SK-N-SH treated with all-trans-retinoic acid at 6 μM for 48 hours (cell line): ENCODE measurements around the gene REXO1.

Experiments
- ATAC-seq: fragments of 200-7000 bp; cut with Tn5 transposase; 3 replicates; pipeline ENCODE4 v1.9.1; 2020; ENCODE audit warnings: mild to moderate bottlenecking, moderate library complexity
- ARNTL ChIP-seq: fragments of 450-650 bp; formaldehyde crosslinking; IDR thresholded peaks from 2 replicates; pipeline ENCODE4 v1.5.0; 2020; ENCODE audit warnings: low read depth, mild to moderate bottlenecking, moderate library complexity, borderline replicate concordance
- BACH2 ChIP-seq: fragments of 250-450 bp; sonication (Bioruptor Pico); IDR thresholded peaks from 2 replicates; pipeline ENCODE4 v1.9.0; 2021; ENCODE audit warnings: mild to moderate bottlenecking, borderline replicate concordance
- ESRRG ChIP-seq: fragments of 250-450 bp; sonication (Bioruptor Pico); IDR thresholded peaks from 2 replicates; pipeline ENCODE4 v1.6.1; 2021; ENCODE audit warnings: mild to moderate bottlenecking
- GLIS3 ChIP-seq: fragments of 250-450 bp; sonication (Bioruptor Pico); IDR thresholded peaks from 2 replicates; pipeline ENCODE4 v1.5.0; 2020; ENCODE audit warnings: mild to moderate bottlenecking, moderate library complexity
- ISL1 ChIP-seq: fragments of 250-450 bp; sonication (Bioruptor Pico); IDR thresholded peaks from 2 replicates; pipeline ENCODE4 v2.1.2; 2022; ENCODE audit warnings: mild to moderate bottlenecking, moderate library complexity
- OSR1 ChIP-seq: fragments of 250-450 bp; sonication (Bioruptor Pico); IDR thresholded peaks from 2 replicates; pipeline ENCODE4 v1.8.0; 2022; ENCODE audit warnings: moderate library complexity, mild to moderate bottlenecking, inconsistent platforms
- PATZ1 ChIP-seq: fragments of 250-450 bp; sonication (Bioruptor Pico); IDR thresholded peaks from 2 replicates; pipeline ENCODE4 v1.8.0; 2020; ENCODE audit warnings: mild to moderate bottlenecking, moderate library complexity, borderline replicate concordance
- PPARA ChIP-seq: fragments of 250-450 bp; sonication (Bioruptor Pico); IDR thresholded peaks from 2 replicates; pipeline ENCODE4 v1.5.0; 2020; ENCODE audit warnings: mild to moderate bottlenecking, borderline replicate concordance
- RARB ChIP-seq: fragments of 250-450 bp; sonication (Bioruptor Pico); IDR thresholded peaks from 2 replicates; pipeline ENCODE4 v1.8.0; 2021; ENCODE audit warnings: mild to moderate bottlenecking, moderate library complexity
- SNAI2 ChIP-seq: fragments of 250-450 bp; sonication (Bioruptor Pico); IDR thresholded peaks from 2 replicates; pipeline ENCODE4 v1.5.0; 2020; ENCODE audit warnings: mild to moderate bottlenecking, moderate library complexity
- TCF4 ChIP-seq: fragments of 250-450 bp; sonication (Bioruptor Pico); IDR thresholded peaks from 2 replicates; pipeline ENCODE4 v1.8.0; 2021; ENCODE audit warnings: mild to moderate bottlenecking, moderate library complexity, borderline replicate concordance
- TOX ChIP-seq: fragments of 250-450 bp; sonication (Bioruptor Pico); IDR thresholded peaks from 2 replicates; pipeline ENCODE4 v1.8.0; 2021; ENCODE audit warnings: mild to moderate bottlenecking, moderate library complexity, borderline replicate concordance
- ZC3H10 ChIP-seq: fragments of 250-450 bp; sonication (Bioruptor Pico); IDR thresholded peaks from 2 replicates; pipeline ENCODE4 v1.5.1; 2021; ENCODE audit warnings: mild to moderate bottlenecking, moderate library complexity
- ZFP3 ChIP-seq: fragments of 250-450 bp; sonication (Bioruptor Pico); IDR thresholded peaks from 2 replicates; pipeline ENCODE4 v1.5.0; 2020; ENCODE audit warnings: mild to moderate bottlenecking, moderate library complexity
- ZNF70 ChIP-seq: fragments of 450-650 bp; formaldehyde crosslinking; IDR thresholded peaks from 2 replicates; pipeline ENCODE4 v1.5.0; 2020; ENCODE audit warnings: mild to moderate bottlenecking, moderate library complexity
- ZNF8 ChIP-seq: fragments of 450-650 bp; formaldehyde crosslinking; IDR thresholded peaks from 2 replicates; pipeline ENCODE4 v1.5.0; 2020; ENCODE audit warnings: mild to moderate bottlenecking, moderate library complexity
- TF ChIP-seq, protein P1 (sequence below): fragments of 250-450 bp; sonication (Bioruptor Pico); IDR thresholded peaks from 2 replicates; pipeline ENCODE4 v1.5.1; 2020; ENCODE audit warnings: low read depth, mild to moderate bottlenecking, moderate library complexity
- TF ChIP-seq, protein P2 (sequence below): fragments of 250-450 bp; sonication (Bioruptor Pico); IDR thresholded peaks from 2 replicates; pipeline ENCODE4 v1.5.0; 2020; ENCODE audit warnings: mild to moderate bottlenecking, moderate library complexity

The REXO1 gene

GRCh38 chr19:1853295-1854038, 5.2 kb upstream of the REXO1 start:
- peak; percentile 7; the same call in 1 of the 3 replicates for ATAC-seq
- peak; percentile 61; the same call in 1 of the 2 replicates for TF ChIP-seq ZFP3 (CRISPR knock-in tag)
- no peak for TF ChIP-seq ARNTL

DNA sequence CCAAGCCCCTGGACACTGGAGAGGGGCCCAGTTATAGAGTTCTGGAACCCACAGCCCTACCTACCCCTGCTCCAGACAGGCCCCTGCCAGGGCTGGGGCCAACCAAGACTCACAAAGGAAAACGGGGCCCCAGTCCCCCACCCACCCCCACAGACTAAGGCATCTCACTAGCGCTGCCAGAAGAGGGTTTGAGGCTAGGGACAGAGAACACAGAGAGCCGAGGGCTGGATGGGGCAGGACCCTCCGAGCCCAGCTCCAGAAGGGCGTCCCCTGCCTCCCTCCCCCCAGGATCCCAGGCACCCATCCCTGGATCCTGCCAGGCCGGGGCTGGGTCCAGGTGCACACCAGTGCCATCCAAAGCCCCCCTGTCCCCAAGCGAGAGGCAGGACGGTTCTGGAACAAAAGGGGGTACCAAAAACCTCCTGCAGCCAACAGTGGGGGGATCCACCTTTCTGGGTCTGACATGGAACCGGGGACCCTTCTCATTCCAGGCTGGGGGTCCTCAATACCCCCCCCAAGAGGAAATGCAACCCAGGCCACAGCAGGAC, 4.4 kb upstream of the REXO1 start:
- ATAC-seq: no peak
- TF ChIP-seq SNAI2 (CRISPR knock-in tag): no peak
- TF ChIP-seq ZFP3 (CRISPR knock-in tag): no peak
- no peak for TF ChIP-seq ARNTL
- no peak for TF ChIP-seq ISL1
- no peak for TF ChIP-seq ESRRG (CRISPR knock-in tag)
- TF ChIP-seq RARB (CRISPR knock-in tag): no peak
- TF ChIP-seq BACH2 (CRISPR knock-in tag): no peak
- TF ChIP-seq TOX (CRISPR knock-in tag): no peak
- TF ChIP-seq, protein P1, sequence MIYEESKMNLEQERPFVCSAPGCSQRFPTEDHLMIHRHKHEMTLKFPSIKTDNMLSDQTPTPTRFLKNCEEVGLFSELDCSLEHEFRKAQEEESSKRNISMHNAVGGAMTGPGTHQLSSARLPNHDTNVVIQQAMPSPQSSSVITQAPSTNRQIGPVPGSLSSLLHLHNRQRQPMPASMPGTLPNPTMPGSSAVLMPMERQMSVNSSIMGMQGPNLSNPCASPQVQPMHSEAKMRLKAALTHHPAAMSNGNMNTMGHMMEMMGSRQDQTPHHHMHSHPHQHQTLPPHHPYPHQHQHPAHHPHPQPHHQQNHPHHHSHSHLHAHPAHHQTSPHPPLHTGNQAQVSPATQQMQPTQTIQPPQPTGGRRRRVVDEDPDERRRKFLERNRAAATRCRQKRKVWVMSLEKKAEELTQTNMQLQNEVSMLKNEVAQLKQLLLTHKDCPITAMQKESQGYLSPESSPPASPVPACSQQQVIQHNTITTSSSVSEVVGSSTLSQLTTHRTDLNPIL (CRISPR knock-in tag): no peak
- TF ChIP-seq PPARA (CRISPR knock-in tag): no peak
- no peak for TF ChIP-seq OSR1

- TF ChIP-seq, protein P2, sequence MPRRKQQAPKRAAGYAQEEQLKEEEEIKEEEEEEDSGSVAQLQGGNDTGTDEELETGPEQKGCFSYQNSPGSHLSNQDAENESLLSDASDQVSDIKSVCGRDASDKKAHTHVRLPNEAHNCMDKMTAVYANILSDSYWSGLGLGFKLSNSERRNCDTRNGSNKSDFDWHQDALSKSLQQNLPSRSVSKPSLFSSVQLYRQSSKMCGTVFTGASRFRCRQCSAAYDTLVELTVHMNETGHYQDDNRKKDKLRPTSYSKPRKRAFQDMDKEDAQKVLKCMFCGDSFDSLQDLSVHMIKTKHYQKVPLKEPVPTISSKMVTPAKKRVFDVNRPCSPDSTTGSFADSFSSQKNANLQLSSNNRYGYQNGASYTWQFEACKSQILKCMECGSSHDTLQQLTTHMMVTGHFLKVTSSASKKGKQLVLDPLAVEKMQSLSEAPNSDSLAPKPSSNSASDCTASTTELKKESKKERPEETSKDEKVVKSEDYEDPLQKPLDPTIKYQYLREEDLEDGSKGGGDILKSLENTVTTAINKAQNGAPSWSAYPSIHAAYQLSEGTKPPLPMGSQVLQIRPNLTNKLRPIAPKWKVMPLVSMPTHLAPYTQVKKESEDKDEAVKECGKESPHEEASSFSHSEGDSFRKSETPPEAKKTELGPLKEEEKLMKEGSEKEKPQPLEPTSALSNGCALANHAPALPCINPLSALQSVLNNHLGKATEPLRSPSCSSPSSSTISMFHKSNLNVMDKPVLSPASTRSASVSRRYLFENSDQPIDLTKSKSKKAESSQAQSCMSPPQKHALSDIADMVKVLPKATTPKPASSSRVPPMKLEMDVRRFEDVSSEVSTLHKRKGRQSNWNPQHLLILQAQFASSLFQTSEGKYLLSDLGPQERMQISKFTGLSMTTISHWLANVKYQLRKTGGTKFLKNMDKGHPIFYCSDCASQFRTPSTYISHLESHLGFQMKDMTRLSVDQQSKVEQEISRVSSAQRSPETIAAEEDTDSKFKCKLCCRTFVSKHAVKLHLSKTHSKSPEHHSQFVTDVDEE (CRISPR knock-in tag): no peak
- TF ChIP-seq, protein P1 (CRISPR knock-in tag): no peak
- TF ChIP-seq ARNTL: no peak
- no peak for TF ChIP-seq PATZ1 (CRISPR knock-in tag)
- TF ChIP-seq PPARA (CRISPR knock-in tag): no peak
- TF ChIP-seq RARB (CRISPR knock-in tag): no peak
- no peak for TF ChIP-seq ESRRG (CRISPR knock-in tag)
- no peak for TF ChIP-seq ZNF70 (CRISPR knock-in tag)
- TF ChIP-seq TCF4 (CRISPR knock-in tag): no peak
- no peak for TF ChIP-seq ZC3H10 (CRISPR knock-in tag)
- no peak for ATAC-seq
Measured at GRCh38 chr19:1851654-1852580, 3.6 kb upstream of the REXO1 start.

DNA sequence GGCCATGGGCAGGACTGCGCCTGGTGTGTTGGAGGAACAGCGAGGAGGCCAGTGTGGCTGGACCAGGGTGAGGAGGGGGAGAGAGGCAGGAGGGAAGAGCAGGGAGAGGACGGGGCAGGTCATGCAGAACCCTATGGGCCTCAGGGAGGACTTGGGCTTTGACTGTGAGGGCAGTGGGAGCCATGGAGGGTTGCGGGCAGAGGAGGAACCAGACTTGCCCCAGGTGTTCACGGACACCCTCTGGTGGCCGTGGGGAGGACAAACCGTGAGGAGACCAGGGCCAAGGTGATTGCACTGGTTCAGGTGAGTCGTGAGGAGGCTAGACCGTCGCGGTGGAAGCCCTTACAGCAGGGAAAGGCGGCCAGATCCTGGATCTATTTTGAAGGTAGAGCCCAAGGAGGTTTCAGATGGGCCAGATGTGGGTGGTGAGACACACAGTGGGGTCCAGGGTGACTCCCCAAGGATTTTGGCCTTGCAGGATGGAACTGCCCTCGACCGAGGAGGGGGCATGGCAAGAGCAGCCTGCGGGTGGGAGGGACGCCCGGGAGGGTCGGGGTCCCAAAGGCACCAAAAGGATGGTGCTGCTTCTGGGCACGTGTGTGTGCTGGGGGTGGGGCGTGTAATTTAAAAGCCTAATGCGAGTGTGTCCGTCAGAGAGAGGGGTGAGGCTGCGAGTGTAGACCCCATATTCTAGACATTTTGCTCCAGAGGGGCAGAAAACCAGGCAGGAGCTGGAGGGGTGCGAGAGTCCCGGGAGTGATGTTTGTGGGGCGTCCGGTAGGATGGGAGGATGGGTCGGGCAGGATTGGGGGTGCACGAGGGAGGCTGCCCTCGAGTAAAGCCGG, 2.7 kb upstream of the REXO1 start:
- no peak for ATAC-seq
- TF ChIP-seq PPARA (CRISPR knock-in tag) (no peak), GLIS3 (CRISPR knock-in tag) (no peak), TCF4 (CRISPR knock-in tag) (no peak), TOX (CRISPR knock-in tag) (no peak), PATZ1 (CRISPR knock-in tag) (no peak), ZNF8 (CRISPR knock-in tag) (no peak), SNAI2 (CRISPR knock-in tag) (no peak), RARB (CRISPR knock-in tag) (no peak), ZNF70 (CRISPR knock-in tag) (no peak), ISL1 (no peak), ESRRG (CRISPR knock-in tag) (no peak)
- TF ChIP-seq, protein P2 (CRISPR knock-in tag): no peak
